Stimulated activated CD4-positive, alpha-beta T cell treated with anti-CD3 and anti-CD28 coated beads, Interleukin-4, amount 100 ng/mL, for 24 hours (primary cell): ENCODE results near the gene IGSF21.

Experiments
- DNase-seq: peaks from one replicate; pipeline ENCODE4 v3.0.0-alpha.2; 2020

The IGSF21 gene

DNA sequence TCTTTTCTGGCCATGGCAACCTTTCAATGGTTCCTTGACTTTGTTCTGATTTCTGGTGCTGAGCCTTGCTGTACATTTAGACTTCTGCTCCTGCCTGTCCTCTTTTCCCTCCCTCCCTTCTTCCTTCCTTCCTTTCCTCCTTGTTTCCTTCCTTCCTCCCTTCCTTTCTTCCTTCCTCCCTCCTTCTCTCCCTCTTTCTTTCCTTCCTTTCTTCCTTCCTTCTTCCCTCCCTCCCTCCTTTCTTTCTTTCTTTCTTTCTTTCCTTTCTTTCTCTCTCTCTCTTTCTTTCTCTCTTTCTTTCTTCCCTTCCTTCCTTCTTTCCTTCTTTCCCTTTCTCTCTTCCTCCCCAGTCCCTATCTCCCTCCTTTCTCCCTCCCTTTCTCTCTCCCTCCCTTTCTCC is 10.4 kb upstream of the IGSF21 start:
- no peak for DNase-seq

DNA sequence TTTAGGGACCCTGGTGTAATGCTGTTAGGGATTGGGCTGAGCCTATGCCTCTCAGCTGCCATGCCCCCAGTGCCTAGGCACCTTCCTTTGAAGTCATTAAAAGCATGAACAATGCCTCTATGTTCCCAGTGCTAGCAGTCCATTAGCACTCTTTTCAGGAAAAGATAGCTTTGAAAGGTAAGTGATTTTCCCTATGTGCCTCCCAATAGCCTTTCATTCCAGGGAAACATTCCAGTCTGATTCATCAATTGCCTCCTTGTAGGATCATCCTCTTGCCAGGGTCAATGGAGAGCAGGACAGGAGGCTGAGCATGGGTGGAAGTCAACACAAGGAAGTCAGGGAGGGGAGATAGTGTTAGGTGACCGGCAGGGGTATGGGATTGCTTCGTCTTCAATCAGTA is 8.6 kb upstream of the IGSF21 start:
- no peak for DNase-seq

DNA sequence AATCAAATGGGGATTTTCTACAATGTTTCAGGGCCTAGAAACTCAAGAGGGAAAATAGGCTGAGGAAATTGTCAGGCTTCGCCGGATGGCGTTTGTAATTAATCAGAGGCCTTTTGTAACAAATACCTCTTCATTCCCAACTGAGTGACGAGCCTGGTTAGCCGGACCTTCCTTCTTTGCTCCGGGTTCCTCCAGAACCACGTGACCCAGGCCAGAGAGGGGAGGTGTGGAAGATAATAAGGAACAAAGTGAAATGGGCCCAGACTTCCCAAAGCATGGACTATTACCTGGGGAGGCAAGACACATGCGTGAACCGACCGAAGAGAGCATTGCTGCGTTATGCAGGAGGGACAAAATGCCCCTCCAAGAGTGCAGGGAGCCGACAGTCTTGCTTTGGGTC is 7.5 kb upstream of the IGSF21 start:
- no peak for DNase-seq

DNA sequence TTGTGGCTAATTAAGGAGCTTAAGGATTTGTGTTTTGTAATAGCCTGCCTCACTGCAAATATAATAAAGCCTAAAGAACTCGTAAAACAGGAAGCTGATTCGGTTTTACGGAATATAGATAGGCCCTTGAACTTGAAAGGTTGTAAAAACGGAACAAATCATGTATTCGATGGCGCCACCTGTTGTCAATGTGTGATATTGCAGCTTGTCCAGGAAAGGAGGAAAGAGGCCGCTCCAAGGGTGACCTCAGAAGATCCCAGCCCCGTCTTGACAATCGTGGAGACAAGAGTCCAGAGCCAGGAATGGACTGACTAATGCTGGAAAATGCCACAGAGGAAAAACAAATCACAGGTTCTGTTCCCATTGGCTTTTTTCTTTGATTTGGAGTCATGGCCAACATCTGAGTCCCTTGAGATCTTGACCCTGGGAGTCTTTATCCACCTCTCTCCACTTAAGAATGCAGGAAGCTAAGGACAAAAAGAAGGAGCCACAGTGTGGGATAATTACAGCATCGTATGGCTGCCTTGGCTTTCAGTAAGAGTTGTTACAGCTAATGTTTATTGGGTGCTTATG is 7.0 kb upstream of the IGSF21 start:
- peak; percentile 40 for DNase-seq

DNA sequence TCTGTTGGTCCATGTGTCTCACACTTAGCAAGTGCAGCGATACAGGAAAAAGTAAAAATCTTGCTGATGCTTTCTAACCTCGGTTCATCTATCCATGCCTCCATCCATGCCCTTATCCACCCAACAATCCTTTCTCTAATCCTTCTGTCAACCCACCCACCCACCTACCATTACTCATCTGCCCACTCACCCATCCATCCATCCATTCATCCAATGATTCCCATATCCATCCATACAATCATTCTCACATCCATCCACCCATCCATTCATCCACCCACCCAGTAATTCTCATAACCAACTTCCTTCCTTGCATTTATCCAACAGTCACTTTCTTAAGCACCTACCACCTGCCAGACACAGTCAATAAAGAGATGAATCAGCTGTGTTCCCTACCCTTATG is 6.1 kb upstream of the IGSF21 start:
- DNase-seq, result no peak

DNA sequence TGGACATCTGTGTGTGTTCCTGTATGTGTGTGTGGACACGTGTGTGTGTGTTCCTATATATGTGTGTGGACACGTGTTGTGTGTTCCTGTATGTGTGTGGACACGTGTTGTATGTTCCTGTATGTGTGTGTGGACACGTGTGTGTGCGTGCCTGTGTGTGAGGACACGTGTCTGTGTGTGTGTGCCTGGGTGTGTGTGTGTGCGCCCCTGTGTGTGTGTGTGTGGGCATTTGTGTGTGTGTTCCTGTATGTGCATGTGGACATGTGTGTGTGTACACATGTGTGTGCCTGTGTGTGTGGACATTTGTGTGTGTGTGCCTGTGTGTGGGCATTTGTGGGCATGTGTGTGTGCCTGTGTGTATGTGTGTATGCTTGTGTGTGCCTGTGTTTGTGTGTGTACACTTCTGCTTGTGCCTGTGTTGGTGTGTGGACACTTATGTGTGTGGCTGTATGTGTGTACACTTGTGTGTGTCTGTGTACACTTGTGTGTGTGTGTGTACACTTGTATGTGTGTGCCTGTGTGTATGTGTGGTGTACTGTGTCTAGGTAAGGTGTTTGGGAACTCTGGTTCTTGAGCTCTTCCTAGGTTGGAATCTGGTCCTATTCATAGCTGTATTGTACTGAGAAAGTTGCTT is 3.7 kb upstream of the IGSF21 start:
- DNase-seq, result no peak

DNA sequence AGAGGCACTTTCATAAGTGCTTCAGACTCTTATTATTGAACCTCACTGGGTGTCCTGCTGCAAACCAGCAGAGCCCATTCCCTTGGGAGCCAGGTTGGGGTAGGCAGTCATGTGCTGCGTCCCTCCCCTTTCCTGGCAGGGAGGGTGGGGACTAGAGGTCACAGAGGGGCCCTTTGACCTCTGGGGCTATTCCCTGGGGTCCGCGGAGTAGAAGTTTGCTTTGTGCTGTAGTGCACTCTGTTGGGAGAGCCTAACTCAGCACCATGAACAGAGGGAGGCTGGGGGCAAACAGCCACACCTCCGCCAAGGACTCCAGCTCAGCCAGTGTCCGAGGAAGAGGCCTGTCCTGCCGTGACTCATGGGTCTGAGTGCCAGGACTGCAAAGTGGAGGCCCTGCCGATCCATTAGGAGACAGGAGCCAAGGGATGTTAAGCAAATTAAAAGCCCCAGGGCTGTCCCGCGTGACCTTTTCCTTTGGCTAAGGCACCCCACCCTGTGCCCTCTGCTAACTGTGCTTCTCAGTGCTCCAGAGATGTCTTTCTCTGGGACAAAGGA is 3.0 kb upstream of the IGSF21 start:
- no peak for DNase-seq

DNA sequence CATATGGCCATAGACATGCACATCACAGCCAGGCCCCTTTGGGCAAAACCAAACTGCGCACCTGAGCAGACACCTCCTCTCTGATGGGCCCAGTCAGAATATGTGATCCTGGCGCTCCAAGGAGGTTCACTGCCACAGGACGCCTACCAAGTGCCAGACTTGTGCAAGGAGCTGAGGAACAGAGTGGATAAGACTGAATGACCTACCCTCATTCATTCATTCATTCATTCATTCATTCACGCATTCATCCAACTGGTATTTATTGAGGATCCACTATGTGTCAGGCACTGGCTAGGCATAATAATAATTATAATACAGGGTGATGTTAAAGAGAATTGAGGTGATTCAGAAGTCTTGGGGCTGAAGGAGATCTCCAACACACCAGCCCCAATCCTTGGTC is 2.4 kb upstream of the IGSF21 start:
- no peak for DNase-seq

DNA sequence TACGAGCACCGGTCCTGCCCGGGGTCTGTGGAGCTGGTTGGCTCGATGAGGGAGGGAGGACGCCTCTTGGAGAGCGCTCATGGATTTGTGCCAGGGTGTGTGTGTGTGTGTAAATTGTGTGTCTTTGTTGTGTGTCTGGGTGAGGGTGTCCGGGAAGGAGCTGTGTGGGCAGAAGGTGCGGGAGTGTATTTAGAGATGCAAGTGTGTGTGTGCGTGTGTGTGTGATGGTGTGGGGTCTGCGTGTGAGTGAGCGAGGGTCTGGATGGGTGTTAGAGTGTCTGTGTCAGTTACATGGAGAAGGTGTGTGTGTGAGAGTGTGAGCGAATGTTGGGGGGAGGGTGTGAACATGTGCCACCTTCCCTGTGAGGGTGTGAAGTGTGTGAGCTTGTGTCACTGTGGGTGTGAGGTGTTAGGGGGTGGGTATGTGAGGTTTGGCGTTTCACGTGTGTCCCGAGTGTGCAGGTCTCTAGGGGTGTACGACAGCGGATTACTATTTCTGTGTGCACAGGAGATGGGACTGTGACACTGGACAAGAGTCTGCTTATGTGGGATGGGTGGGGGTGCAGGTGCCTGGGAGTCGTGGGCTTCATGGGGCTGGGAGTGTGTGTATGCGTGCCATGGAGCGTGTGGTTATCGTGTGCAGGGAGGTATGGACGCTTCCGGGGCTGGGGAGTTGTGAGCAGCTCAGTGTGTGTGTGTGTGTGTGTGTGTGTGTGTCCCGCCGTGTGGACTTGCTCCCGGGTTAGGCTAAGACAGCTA is 880 bp downstream of the IGSF21 start:
- no peak for DNase-seq

DNA sequence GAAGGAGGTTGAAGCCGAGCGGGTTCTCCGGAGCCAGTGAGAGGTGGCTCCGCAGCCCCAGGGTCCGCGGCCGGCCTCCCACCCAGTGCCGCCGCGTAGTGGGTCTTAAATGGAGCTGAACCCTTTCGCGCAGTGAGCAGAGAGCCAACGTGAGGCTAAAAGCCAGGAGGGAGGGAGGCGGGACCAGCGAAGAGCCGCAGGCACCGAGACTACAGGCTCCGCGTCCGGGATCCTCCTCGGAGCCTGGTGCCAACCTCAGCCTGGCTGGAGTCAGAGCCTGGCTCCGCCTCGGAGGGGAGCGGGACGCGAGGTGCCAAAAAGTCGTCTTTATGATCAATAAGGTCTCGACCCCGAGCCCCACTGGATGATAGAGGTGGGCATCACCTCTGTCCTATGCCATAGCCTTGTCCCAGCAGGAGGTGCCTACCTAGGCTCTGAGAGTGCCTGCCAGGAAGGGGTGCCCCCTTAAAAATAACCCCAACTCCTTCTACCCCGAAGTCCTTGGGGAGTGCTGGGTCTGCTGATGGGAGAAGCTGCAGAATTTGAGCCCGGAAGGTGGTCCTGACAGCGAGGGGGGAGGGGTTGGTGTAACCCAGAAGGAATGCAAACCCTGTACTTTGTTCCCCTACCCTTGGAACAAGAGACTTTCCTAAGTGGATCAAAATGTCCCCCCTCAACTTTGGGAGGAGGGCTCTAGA is 1.6 kb downstream of the IGSF21 start:
- no peak for DNase-seq

DNA sequence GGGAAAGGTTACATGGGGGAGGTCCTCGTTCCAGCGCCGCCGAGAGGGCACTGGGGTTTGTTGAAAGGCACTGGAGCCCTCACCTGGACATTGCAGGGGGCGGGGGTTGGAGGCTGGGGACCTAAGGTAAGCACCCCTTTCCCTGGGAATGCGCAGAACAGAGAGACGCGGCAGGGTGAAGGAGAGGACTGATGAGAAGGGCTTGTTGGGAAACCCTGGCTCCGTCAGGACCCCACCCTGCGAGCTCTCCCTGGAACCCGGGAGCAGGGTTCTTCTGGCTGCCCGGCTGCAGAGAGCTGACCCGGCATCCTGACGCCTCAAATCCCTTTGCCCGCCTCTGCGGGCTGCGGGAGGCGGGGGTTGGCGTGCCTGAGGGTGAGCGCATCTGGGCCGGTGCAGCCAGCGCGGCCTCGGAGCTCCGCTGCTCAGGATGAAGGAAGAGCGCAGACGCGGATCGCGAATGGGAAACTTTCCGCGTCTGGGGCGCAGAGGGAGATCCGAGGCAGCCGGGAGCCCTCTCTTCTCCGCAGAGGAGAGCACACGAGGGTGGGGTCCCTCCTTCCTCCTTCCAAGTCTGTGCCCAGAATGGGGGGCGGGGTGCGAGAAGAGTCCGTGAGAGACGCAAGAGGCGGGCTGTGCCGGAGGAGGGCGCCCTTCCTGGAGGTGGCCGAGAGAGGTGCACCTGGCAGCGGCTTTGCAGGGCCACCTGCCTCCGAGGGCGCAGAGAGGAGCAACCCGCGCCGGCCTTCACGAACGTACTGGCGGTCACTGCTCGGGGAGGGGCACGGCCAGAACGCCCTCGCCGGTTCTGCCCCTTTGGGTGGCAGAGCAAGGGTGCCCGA is 2.4 kb downstream of the IGSF21 start:
- no peak for DNase-seq

DNA sequence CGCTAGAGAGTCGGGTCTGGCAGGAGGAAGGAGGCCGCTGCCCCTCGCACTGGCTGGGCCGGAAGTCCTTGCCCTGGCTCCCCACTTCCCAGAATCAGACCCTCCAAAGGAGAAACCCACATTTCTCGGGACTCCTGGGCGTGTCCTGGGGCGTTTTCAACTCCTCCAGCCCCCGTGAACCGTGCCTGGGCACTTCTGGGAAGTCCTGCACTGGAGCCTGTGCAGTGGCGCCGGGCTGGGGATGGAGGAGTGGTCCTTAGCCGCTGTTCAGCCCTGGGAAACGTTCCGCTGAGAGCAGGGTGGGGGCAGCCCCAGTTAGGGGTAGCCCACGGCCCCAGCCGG is 3.0 kb downstream of the IGSF21 start:
- DNase-seq, result no peak

DNA sequence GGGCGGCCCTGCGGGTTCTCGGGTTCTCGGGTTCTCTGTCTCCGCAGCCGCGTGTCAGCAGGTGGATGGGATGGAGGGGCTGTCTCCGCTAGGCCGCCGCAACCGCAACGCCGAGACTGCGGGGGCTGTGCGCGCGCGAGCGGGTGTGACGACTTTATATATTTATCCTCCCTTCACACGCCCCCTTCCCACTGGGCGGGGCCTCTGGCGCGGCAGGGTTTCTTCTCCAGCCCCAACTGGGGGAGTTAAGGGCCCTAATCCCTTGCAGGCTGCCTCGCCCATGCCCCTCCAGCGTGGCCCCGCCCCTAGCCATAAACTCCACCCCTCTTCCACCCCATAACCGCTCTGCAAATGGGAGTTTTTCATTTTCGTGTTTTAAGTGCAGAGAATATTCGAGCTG is 3.4 kb downstream of the IGSF21 start:
- no peak for DNase-seq

DNA sequence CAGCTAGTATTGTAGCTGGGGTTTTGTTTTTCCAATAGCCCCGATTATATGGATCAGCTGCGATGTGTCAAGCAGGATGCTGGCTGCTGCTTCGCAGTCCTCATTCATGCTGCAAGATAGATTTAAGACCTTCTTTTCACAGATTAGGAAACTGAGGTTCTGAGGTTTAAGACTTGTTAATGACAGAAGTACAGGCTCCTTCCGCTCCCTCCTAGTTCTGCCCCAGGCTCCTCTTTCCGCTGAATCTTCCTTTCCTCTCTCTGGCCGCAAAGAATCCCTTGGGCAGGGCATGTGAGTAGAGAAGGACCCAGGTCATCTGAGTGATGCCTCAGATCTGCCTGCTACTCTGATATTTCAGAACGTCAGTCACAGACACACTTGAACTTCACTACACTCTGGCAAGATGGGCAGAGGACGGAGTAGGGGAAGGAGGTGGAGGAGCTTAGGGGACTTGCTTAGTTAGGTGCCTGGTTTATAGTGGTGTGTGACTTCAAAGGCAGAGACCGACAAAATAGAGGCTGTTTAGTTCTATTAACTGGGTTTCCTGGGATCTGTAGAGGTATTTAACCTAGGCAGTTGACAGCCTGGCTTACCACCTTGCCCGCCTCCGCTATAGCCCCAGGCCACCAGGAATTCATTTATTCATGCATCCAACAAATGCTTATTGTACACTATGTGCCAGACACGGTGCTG is 4.2 kb downstream of the IGSF21 start:
- no peak for DNase-seq

DNA sequence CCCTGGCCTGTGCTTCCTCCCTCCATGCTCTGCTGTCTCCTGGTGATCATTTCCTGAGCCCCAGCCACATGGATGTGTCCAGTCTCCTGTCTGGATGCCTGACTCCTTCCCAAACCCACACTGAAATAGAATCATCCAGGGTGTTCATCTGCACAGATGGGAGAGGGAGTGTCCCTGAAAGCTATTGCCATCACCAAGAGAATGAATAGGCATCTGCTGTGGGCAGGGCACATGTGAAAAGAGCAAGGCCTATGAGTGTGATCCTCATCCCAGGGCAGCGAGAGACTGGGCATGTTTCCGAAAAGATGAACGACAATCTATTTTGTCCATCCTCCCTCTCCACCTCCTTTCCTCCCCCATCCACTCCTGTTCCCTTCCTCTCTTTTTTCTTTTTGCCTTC is 5.0 kb downstream of the IGSF21 start:
- DNase-seq, result no peak

DNA sequence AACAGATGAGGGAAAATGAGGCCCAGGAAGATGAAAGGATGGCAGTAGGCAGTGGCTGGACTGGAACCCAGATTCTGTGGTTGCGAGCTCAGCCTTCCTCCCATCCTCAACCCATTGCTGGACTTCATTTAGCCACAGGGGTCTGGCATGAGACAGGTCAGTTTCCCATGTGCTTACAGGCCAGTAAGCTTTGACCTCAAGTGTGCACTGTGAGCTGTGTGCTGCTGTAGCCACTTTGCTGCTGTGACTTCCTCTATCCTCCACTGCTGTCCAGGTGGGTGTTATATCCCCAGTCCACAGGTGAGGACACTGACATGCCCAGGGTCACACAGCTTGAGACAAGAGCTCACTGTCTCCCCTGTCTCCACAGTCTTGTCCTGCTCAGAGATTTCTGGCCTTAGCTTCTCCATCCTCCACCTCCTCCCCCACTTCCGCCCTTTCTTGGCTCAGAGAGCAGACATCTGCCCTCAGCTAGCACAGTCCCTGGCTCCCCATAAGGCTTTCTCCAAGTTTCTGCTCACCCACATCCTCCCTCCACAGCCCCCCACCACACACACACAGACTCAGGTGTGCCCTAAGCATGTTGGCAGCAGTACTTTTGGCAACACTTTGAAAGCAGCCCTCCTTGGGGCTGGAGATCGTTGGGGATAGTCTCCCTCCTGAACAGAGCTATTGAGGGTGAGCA is 7.3 kb downstream of the IGSF21 start:
- DNase-seq, result no peak

DNA sequence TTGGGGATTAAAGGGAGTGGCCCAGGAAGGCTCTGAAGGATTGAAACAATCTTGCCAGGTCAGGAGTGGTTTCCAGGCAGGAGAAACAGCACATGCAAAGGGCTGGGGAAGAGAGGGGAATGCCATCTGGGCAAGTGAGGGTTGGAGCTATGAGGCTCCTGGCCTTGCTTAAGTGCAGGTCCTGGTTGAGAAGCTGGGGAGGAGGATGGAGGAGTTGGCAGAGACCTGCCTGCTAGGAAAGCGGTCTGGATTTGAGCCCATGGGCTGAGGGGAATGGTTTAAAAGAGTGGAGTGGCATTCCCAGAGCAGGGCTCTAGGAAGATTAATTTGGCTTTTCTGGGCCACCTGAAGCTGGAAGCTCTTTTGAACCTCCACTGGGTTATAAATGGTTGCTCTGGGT is 9.2 kb downstream of the IGSF21 start:
- no peak for DNase-seq

DNA sequence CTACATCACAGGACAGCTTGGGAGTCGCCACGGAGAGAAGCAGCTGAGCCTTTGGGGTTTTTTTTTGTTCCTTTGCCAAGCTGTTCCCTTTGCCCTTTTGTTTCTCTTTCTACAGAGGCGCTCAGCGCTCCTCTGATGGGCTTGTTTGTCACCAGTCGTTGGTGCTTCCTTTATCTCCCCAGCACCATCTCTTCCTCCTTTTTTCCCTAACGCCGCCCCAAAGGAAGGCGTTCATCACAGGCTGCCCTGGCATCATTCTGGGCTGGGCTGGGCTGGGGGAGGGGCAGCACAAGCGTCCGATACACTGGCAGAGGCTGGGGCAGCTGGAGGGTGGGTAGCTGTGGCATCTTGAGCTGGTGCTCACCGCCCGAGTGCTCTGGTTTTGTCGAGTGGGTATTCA is 10.5 kb downstream of the IGSF21 start:
- no peak for DNase-seq

DNA sequence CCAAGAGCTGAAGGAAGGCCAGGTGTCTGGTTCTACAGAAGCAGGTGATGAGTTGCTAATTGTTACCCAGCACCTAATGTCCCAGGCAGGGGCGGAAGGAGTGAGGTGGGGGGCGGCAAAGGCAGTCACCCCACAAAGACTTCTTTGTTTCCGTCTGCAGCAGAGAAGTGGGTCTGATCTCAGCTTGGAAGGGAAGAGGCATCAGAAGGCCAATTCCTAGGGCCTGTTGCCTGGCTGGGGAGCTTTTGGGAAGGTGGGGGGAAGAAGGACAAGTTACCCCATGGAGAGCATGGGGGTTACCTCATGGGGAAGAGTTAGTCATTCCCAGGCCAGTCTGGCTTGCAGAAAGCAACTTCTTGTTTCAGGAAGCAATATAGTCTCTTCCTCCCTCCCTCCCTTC is 10.9 kb downstream of the IGSF21 start:
- no peak for DNase-seq

DNA sequence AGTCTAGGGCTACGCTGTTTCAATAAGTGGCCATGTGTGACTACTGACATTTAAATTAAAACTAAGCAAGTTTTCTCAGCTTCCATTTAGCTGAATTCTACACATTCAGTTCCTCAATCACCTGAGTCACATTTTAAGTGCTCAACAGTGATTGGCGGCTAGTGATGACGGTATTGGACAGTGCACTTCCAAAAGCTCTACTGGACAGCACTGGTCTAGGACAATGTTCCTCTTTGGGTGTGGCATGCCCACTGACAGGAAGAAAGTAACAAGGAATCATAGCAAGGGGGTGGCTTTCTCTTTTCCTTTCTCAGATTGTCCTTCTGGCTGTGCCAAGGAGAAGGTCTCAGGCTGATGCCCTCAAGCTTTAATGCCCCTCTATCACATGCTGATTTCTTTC is 11.7 kb downstream of the IGSF21 start:
- no peak for DNase-seq

DNA sequence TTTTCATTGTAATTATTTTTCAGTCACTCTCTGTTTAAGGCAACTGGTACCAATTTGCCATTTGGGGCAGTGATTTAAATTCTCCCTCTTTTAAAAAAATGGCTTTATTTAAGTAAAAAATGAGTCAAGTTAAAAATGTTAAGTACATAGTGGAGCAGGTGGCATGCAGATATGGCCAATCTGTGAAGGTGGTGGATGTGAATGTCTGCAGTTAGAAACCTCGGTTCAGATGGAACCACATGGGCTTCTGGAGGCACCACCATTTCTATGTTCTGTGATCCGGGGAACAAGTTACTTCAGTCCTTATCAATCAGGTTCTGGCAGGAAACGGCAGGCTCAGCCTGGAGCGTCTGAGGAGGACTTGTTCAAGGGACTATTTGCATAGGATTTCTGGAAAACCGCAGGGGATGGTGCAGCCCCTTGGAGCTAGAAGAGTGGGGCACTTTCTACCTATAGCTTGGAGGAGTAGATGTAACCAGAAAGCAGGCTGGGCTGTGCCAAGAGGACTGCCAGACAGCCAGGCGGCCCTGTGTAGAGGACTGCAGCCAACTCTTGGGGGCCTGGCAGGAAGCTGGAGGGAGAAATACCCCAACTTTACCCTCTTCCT is 12.3 kb downstream of the IGSF21 start:
- DNase-seq, result no peak
